ENCODE measurements around the gene SLC12A9. TPM values are rescaled to one million over a fixed set of nuclear protein-coding genes. Genes with fewer than 3 reads are reported as not detected.

The SLC12A9 gene
- total and polyA plus RNA-seq, 2 of the 4 experiments (the other 2 are of a cell fraction) = 4.5 to 16.2 TPM

DNA sequence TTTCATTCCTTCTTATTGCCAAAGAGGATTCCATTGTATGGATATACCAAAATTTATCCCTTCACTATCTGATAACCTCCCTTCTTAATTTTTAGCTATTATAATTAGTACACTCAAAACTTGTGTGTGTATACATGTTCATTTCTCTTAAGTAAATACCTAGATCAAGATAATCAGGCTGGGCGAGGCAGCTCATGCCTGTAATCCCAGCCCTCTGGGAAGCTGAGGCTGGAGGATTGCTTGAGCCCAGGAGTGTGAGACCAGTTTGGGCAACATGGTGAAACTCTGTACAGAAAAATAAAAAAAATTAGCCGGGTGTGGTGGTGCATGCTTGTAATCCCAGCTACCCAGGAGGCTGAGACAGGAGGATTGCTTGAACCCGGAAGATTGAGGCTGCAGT is 59.0 kb downstream of the SLC12A9 start:
- no peaks in the 10 kb centered on the region for H3K4me1 ChIP-seq (ENCODE audit: control insufficient read depth, insufficient read depth, low read length)
- H3K4me2 ChIP-seq (ENCODE audit: low read depth, low read length) = no peak overlapping the region

More for the DNA sequence above, 59.0 kb downstream of the SLC12A9 start:
- no peak overlapping the region for H2BK5ac ChIP-seq (ENCODE audit: low read depth, low read length, poor library complexity, severe bottlenecking)
- H3K9me1 ChIP-seq (ENCODE audit: insufficient read depth, low read length) = no peaks in the 10 kb centered on the region
- H2AK5ac ChIP-seq (ENCODE audit: low read depth, low read length) = no peak overlapping the region
- H2AFZ ChIP-seq (replicated peaks; ENCODE audit: low read length, poor library complexity) = no peak overlapping the region
- H3K56ac ChIP-seq (ENCODE audit: extremely low read depth, insufficient read depth, low read length) = no peak overlapping the region
- no peaks in the 10 kb centered on the region for H4K20me1 ChIP-seq (ENCODE audit: insufficient read depth, low read length)
- H3K23ac ChIP-seq (ENCODE audit: low read depth, low read length) = no peak overlapping the region
- dilution Hi-C loops (cut with HindIII; ENCODE audit: low sequenced_read_pairs, unreplicated experiment) = no loop called here
- ATAC-seq (ENCODE audit: low read depth) = no peak
- no peak overlapping the region for H4K5ac ChIP-seq (ENCODE audit: low read depth, low read length)
- no peak overlapping the region for H3K4ac ChIP-seq (ENCODE audit: low read depth, low read length)
- no peak overlapping the region for H3K14ac ChIP-seq (replicated peaks; ENCODE audit: low read depth, low read length)
- no peak for DNase-seq
- H3K27ac ChIP-seq (ENCODE audit: insufficient read depth, low read length) = no peak overlapping the region
- in situ Hi-C loops (cut with MboI; ENCODE audit: low sequenced_read_pairs) = no loop called here
- H3K9ac ChIP-seq (ENCODE audit: low read depth, low read length) = no peak overlapping the region
- no peak overlapping the region for H4K91ac ChIP-seq (ENCODE audit: insufficient read depth, low read depth, low read length)
- intact Hi-C loops (cut with micrococcal nuclease) = no loop called here
- TF ChIP-seq POLR2A (IDR thresholded peaks at IDR 0.05; ENCODE audit: low read depth, low read length) = no peak
- TF ChIP-seq, protein P1, sequence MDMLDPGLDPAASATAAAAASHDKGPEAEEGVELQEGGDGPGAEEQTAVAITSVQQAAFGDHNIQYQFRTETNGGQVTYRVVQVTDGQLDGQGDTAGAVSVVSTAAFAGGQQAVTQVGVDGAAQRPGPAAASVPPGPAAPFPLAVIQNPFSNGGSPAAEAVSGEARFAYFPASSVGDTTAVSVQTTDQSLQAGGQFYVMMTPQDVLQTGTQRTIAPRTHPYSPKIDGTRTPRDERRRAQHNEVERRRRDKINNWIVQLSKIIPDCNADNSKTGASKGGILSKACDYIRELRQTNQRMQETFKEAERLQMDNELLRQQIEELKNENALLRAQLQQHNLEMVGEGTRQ (IDR thresholded peaks at IDR 0.05; ENCODE audit: low read depth, low read length) = no peak
- TF ChIP-seq, protein P2, sequence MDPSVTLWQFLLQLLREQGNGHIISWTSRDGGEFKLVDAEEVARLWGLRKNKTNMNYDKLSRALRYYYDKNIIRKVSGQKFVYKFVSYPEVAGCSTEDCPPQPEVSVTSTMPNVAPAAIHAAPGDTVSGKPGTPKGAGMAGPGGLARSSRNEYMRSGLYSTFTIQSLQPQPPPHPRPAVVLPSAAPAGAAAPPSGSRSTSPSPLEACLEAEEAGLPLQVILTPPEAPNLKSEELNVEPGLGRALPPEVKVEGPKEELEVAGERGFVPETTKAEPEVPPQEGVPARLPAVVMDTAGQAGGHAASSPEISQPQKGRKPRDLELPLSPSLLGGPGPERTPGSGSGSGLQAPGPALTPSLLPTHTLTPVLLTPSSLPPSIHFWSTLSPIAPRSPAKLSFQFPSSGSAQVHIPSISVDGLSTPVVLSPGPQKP (IDR thresholded peaks at IDR 0.05; ENCODE audit: borderline replicate concordance, low read depth, low read length) = no peak
- no peaks in the 10 kb centered on the region for H3K27me3 ChIP-seq (ENCODE audit: control insufficient read depth, insufficient read depth, low read length)
- no peak overlapping the region for H2BK15ac ChIP-seq (ENCODE audit: low read depth, low read length)
- H2BK120ac ChIP-seq (ENCODE audit: low read depth, low read length) = no peak overlapping the region
- H3K9me3 ChIP-seq (ENCODE audit: control insufficient read depth, insufficient read depth, low read length) = peaks cover 2% of the 10 kb centered on the region; the same call in 1 of the 2 replicates
- H2BK20ac ChIP-seq (ENCODE audit: low read depth, low read length) = no peak overlapping the region
- no CpG with 5 or more reads among the region's 3 CpGs for whole genome bisulfite sequencing, 2 experiments (ENCODE audit: extremely low coverage in 2 of 2, insufficient read length in 1 of 2)
- H3K79me1 ChIP-seq (ENCODE audit: low read depth in 1 of 2, low read length in 2 of 2) = no peaks in the 10 kb centered on the region
- no peak overlapping the region for H2AK9ac ChIP-seq (replicated peaks; ENCODE audit: low read depth, low read length, poor library complexity)
- H3K18ac ChIP-seq (ENCODE audit: low read depth, low read length) = no peak overlapping the region
- no peak overlapping the region for H4K8ac ChIP-seq (ENCODE audit: low read depth in 2 of 2, low read length in 2 of 2)
- ChIA-PET POLR2A (ENCODE audit: unreplicated experiment) (no interaction called here), CTCF (no interaction called here)
- BruUV-seq (replicated peaks) = no TSS peak
- H3K4me3 ChIP-seq (ENCODE audit: insufficient read depth, low read depth, low read length) = no peak overlapping the region
- H3K36me3 ChIP-seq (ENCODE audit: control insufficient read depth, insufficient read depth, low read length) = no peaks in the 10 kb centered on the region

Data from IMR-90 (cell line).